PC-3 (cell line): ENCODE results near the gene TMEM178A.

ENCODE experiments used
- EZH2 ChIP-seq: fragments of 300-600 bp; sonication (generic); IDR thresholded peaks from one replicate; pipeline ENCODE4 v1.6.1; 2017; ENCODE audit warnings: antibody characterized with exemption, mild to moderate bottlenecking, low read length; ENCODE audit not compliant: unreplicated experiment
- TF ChIP-seq, protein P1 (sequence below): fragments of 300-600 bp; sonication (generic); conservative IDR thresholded peaks from 2 replicates; pipeline ENCODE4 v1.5.1; 2017; ENCODE audit warnings: antibody characterized with exemption, low read depth, mild to moderate bottlenecking, low read length

DNA sequence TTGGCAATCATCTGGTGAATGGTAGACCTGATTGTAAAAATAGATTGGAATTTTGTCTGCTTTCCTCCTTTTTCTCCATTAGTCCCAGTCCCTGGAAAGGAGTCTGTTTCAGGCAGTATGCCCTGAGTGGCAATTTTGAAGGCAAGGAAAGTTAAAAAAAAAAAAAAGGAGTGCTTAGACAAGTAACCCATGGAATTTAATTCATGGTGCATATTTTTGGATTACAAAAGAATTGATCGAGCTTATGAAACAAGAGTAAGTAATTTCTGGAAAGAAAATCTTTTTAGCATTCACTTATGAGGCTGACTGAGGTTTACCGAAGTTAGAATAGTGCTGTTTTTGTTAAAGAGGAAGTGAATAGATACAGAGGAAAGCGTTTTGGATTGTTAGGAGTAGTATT, 29.4 kb upstream of the TMEM178A start:
- TF ChIP-seq, protein P1, sequence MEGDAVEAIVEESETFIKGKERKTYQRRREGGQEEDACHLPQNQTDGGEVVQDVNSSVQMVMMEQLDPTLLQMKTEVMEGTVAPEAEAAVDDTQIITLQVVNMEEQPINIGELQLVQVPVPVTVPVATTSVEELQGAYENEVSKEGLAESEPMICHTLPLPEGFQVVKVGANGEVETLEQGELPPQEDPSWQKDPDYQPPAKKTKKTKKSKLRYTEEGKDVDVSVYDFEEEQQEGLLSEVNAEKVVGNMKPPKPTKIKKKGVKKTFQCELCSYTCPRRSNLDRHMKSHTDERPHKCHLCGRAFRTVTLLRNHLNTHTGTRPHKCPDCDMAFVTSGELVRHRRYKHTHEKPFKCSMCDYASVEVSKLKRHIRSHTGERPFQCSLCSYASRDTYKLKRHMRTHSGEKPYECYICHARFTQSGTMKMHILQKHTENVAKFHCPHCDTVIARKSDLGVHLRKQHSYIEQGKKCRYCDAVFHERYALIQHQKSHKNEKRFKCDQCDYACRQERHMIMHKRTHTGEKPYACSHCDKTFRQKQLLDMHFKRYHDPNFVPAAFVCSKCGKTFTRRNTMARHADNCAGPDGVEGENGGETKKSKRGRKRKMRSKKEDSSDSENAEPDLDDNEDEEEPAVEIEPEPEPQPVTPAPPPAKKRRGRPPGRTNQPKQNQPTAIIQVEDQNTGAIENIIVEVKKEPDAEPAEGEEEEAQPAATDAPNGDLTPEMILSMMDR, result no peak
- no peak for TF ChIP-seq EZH2
